WTC11 (cell line): ENCODE data around the gene FARP2. TPM values are rescaled to one million over a fixed set of nuclear protein-coding genes. Genes with fewer than 3 reads are reported as not detected.

Experiments
- ATF2 ChIP-seq: sonication (generic); formaldehyde crosslinking; IDR thresholded peaks from 2 replicates; pipeline ENCODE4 v1.8.1; 2022; ENCODE audit warnings: low read depth, missing genetic modification reagents, borderline replicate concordance
- ATF3 ChIP-seq: sonication (generic); formaldehyde crosslinking; conservative IDR thresholded peaks from 2 replicates; pipeline ENCODE4 v1.8.1; 2022; ENCODE audit warnings: mild to moderate bottlenecking, missing genetic modification reagents
- ATF6 ChIP-seq: sonication (generic); formaldehyde crosslinking; IDR thresholded peaks from 2 replicates; pipeline ENCODE4 v1.8.1; 2023; ENCODE audit warnings: mild to moderate bottlenecking, missing genetic modification reagents
- CBFB ChIP-seq: sonication (generic); formaldehyde crosslinking; IDR thresholded peaks from 2 replicates; pipeline ENCODE4 v1.8.1; 2022; ENCODE audit warnings: mild to moderate bottlenecking, low read depth, missing genetic modification reagents
- E2F5 ChIP-seq: sonication (generic); formaldehyde crosslinking; IDR thresholded peaks from 2 replicates; pipeline ENCODE4 v1.8.1; 2022; ENCODE audit warnings: mild to moderate bottlenecking, moderate library complexity, missing genetic modification reagents
- ELF4 ChIP-seq: sonication (generic); formaldehyde crosslinking; IDR thresholded peaks from 2 replicates; pipeline ENCODE4 v1.8.1; 2022; ENCODE audit warnings: low read depth, mild to moderate bottlenecking, moderate library complexity, missing genetic modification reagents
- ESRRA ChIP-seq: sonication (generic); formaldehyde crosslinking; IDR thresholded peaks from 2 replicates; pipeline ENCODE4 v1.8.1; 2022; ENCODE audit warnings: mild to moderate bottlenecking, missing genetic modification reagents, borderline replicate concordance
- ETV6 ChIP-seq: sonication (generic); formaldehyde crosslinking; IDR thresholded peaks from 2 replicates; pipeline ENCODE4 v1.8.1; 2022; ENCODE audit warnings: mild to moderate bottlenecking, missing genetic modification reagents
- FOXK1 ChIP-seq: sonication (generic); formaldehyde crosslinking; IDR thresholded peaks from 2 replicates; pipeline ENCODE4 v1.8.0; 2022; ENCODE audit warnings: mild to moderate bottlenecking, moderate library complexity, missing genetic modification reagents
- FOXP4 ChIP-seq: sonication (generic); formaldehyde crosslinking; IDR thresholded peaks from 2 replicates; pipeline ENCODE4 v1.8.0; 2022; ENCODE audit warnings: mild to moderate bottlenecking, missing genetic modification reagents
- IRF1 ChIP-seq: sonication (generic); formaldehyde crosslinking; IDR thresholded peaks from 2 replicates; pipeline ENCODE4 v1.8.0; 2023; ENCODE audit warnings: missing genetic modification reagents
- JAZF1 ChIP-seq: fragments of 250-450 bp; sonication (Bioruptor Pico); IDR thresholded peaks from 2 replicates; pipeline ENCODE4 v1.9.0; 2021; ENCODE audit warnings: moderate library complexity, mild to moderate bottlenecking, inconsistent platforms
- JUN ChIP-seq: sonication (generic); formaldehyde crosslinking; IDR thresholded peaks from 2 replicates; pipeline ENCODE4 v1.8.0; 2023; ENCODE audit warnings: mild to moderate bottlenecking, missing genetic modification reagents
- MXD4 ChIP-seq: fragments of 250-450 bp; sonication (Bioruptor Pico); IDR thresholded peaks from 2 replicates; pipeline ENCODE4 v1.8.0; 2021; ENCODE audit warnings: mild to moderate bottlenecking, moderate library complexity, borderline replicate concordance
- NFATC4 ChIP-seq: fragments of 250-450 bp; sonication (Bioruptor Pico); IDR thresholded peaks from 2 replicates; pipeline ENCODE4 v1.9.0; 2021; ENCODE audit warnings: mild to moderate bottlenecking
- NFYB ChIP-seq: sonication (generic); formaldehyde crosslinking; conservative IDR thresholded peaks from 2 replicates; pipeline ENCODE4 v1.8.0; 2022; ENCODE audit warnings: low read depth, missing genetic modification reagents
- NR2C2 ChIP-seq: sonication (generic); formaldehyde crosslinking; IDR thresholded peaks from 2 replicates; pipeline ENCODE4 v1.8.0; 2022; ENCODE audit warnings: mild to moderate bottlenecking, missing genetic modification reagents
- OVOL2 ChIP-seq: fragments of 250-450 bp; sonication (Bioruptor Pico); IDR thresholded peaks from 2 replicates; pipeline ENCODE4 v1.9.0; 2021; ENCODE audit warnings: mild to moderate bottlenecking, borderline replicate concordance
- STAT6 ChIP-seq: sonication (generic); formaldehyde crosslinking; conservative IDR thresholded peaks from 2 replicates; pipeline ENCODE4 v1.8.1; 2023; ENCODE audit warnings: mild to moderate bottlenecking, low read depth, missing genetic modification reagents, moderate library complexity
- USF1 ChIP-seq: sonication (generic); formaldehyde crosslinking; IDR thresholded peaks from 2 replicates; pipeline ENCODE4 v1.8.0; 2022; ENCODE audit warnings: mild to moderate bottlenecking, missing genetic modification reagents
- ZNF219 ChIP-seq: sonication (generic); formaldehyde crosslinking; IDR thresholded peaks from 2 replicates; pipeline ENCODE4 v1.8.0; 2023; ENCODE audit warnings: missing genetic modification reagents, mild to moderate bottlenecking, borderline replicate concordance
- ZNF532 ChIP-seq: fragments of 250-450 bp; sonication (Bioruptor Pico); IDR thresholded peaks from 2 replicates; pipeline ENCODE4 v1.9.0; 2021; ENCODE audit warnings: mild to moderate bottlenecking, borderline replicate concordance
- total RNA-seq: library from RNA; stranded (reverse); gene quantifications from 3 replicates; pipeline ENCODE4 v1.2.3, GENCODE V29; 2021

FARP2 gene
- total RNA-seq, 1 experiment from 2014 or later: 37.8 TPM

GRCh38 chr2:241508240-241509154 lies 152.4 kb downstream of the FARP2 start, which contains the start of gene STK25 (continued):
- peak; percentile 98 for TF ChIP-seq USF1 (CRISPR knock-in tag)
- no peak for TF ChIP-seq MXD4 (CRISPR knock-in tag)
- TF ChIP-seq ETV6 (CRISPR knock-in tag): peak; percentile 99
- peak; percentile 94 for TF ChIP-seq ESRRA (CRISPR knock-in tag)
- peak; percentile 92 for TF ChIP-seq ATF2 (CRISPR knock-in tag)
- TF ChIP-seq ZNF219 (CRISPR knock-in tag): peak; percentile 89
- TF ChIP-seq NR2C2 (CRISPR knock-in tag): peak; percentile 86
- TF ChIP-seq IRF1 (CRISPR knock-in tag): peak; percentile 97
- peak; percentile 96 for TF ChIP-seq CBFB
- TF ChIP-seq NFATC4 (CRISPR knock-in tag): no peak
- peak; percentile 57 for TF ChIP-seq NFYB (CRISPR knock-in tag)
- peak; percentile 95 for TF ChIP-seq ELF4 (CRISPR knock-in tag)
- no peak for TF ChIP-seq OVOL2
- TF ChIP-seq JAZF1 (CRISPR knock-in tag): no peak
- peak; percentile 90 for TF ChIP-seq ATF3 (CRISPR knock-in tag)
- peak; percentile 98 for TF ChIP-seq FOXK1 (CRISPR knock-in tag)
- peak; percentile 97; the same call in 1 of the 2 replicates for TF ChIP-seq JUN
- peak; percentile 98 for TF ChIP-seq E2F5 (CRISPR knock-in tag)
- TF ChIP-seq ZNF532 (CRISPR knock-in tag): peak; percentile 79; the same call in 1 of the 2 replicates
- TF ChIP-seq STAT6 (CRISPR knock-in tag): no peak
- TF ChIP-seq FOXP4 (CRISPR knock-in tag): peak; percentile 99
- no peak for TF ChIP-seq ATF6
